ENCODE results near the gene AOPEP.
"Not testable (repeated sequence)": the region's sequence is repeated elsewhere in the genome, so short reads cannot be mapped to it uniquely, and the experiment has no call there.

AOPEP gene

GRCh38 chr9:94921656-94922055 is 195.2 kb downstream of the AOPEP start:
- DNase-seq, result no peak

GRCh38 chr9:94922098-94922607 is 195.7 kb downstream of the AOPEP start:
- no peak for DNase-seq

GRCh38 chr9:94922691-94923107 is 196.2 kb downstream of the AOPEP start:
- no peak for DNase-seq

GRCh38 chr9:94923326-94924089 is 197.0 kb downstream of the AOPEP start:
- no peak for DNase-seq

- no peak for DNase-seq
These were observed 199.4 kb downstream of the AOPEP start for GRCh38 chr9:94925751-94926430.

GRCh38 chr9:94926431-94926800 is 199.9 kb downstream of the AOPEP start:
- no peak for DNase-seq

- no peak for DNase-seq
These were observed 200.7 kb downstream of the AOPEP start for GRCh38 chr9:94927048-94927761.

GRCh38 chr9:94927762-94928670 is 201.5 kb downstream of the AOPEP start:
- no peak for DNase-seq

- no peak for DNase-seq
These were observed 202.3 kb downstream of the AOPEP start for GRCh38 chr9:94928691-94929368.

GRCh38 chr9:94929369-94929756 is 202.9 kb downstream of the AOPEP start:
- no peak for DNase-seq

GRCh38 chr9:94931036-94931633 is 204.6 kb downstream of the AOPEP start:
- no peak for DNase-seq

- no peak for DNase-seq
These were observed 205.2 kb downstream of the AOPEP start for GRCh38 chr9:94931740-94932139.

- peak; percentile 61 for DNase-seq
These were observed 206.4 kb downstream of the AOPEP start for GRCh38 chr9:94932652-94933510.

GRCh38 chr9:94933511-94933828 is 207.0 kb downstream of the AOPEP start:
- DNase-seq, result no peak

- no peak for DNase-seq
These were observed 208.4 kb downstream of the AOPEP start for GRCh38 chr9:94934816-94935328.

- DNase-seq, result no peak
These were observed 208.9 kb downstream of the AOPEP start for GRCh38 chr9:94935396-94935795.

GRCh38 chr9:94936419-94936818 is 209.9 kb downstream of the AOPEP start:
- DNase-seq, result no peak

GRCh38 chr9:94937214-94937903 is 210.9 kb downstream of the AOPEP start:
- no peak for DNase-seq

GRCh38 chr9:94938384-94938783 is 211.9 kb downstream of the AOPEP start:
- no peak for DNase-seq

GRCh38 chr9:94940296-94940695 is 213.8 kb downstream of the AOPEP start:
- DNase-seq, result not testable (repeated sequence)

All from retina (tissue), 1 donor.